WTC11 (cell line): ENCODE results near the gene BCAP29. TPM values are rescaled to one million over a fixed set of nuclear protein-coding genes. Genes with fewer than 3 reads are reported as not detected.

Experiments
- ATAC-seq: fragments of 200-7000 bp; cut with Tn5 transposase; 2 replicates; pipeline ENCODE4 v1.10.0; 2021; ENCODE audit warnings: mild to moderate bottlenecking, moderate library complexity
- CTCF ChIA-PET: fragments of 300-600 bp; sonication (Branson Sonifier 250); formaldehyde crosslinking; loops from one replicate; lab custom pipeline; 2021; ENCODE audit warnings: antibody characterized with exemption; lab: Charles Lee
- POLR2A ChIA-PET: fragments of 350-600 bp; sonication (Branson Sonifier 250); formaldehyde crosslinking; loops from one replicate; lab custom pipeline; 2021; ENCODE audit warnings: antibody characterized with exemption; lab: Charles Lee
- DNase-seq: peaks from one replicate; pipeline ENCODE4 v3.0.0; 2021; ENCODE audit warnings: low spot score
- H3K27ac Mint-ChIP-seq: 2 replicates; pipeline ENCODE4 v1.8.0; 2021; ENCODE audit warnings: mixed read lengths
- H3K27me3 Mint-ChIP-seq: 2 replicates; pipeline ENCODE4 v1.8.0; 2021; ENCODE audit warnings: low read depth, mild to moderate bottlenecking, moderate library complexity, mixed read lengths
- H3K36me3 Mint-ChIP-seq: 2 replicates; pipeline ENCODE4 v1.8.0; 2021; ENCODE audit warnings: mixed read lengths
- H3K4me1 Mint-ChIP-seq: 2 replicates; pipeline ENCODE4 v1.8.0; 2022; ENCODE audit warnings: mixed read lengths
- H3K4me3 Mint-ChIP-seq: 2 replicates; pipeline ENCODE4 v1.8.0; 2021; ENCODE audit warnings: mild to moderate bottlenecking, moderate library complexity, mixed read lengths
- H3K9me3 Mint-ChIP-seq: 2 replicates; pipeline ENCODE4 v1.8.0; 2021; ENCODE audit warnings: mixed read lengths
- AFF4 ChIP-seq: sonication (generic); formaldehyde crosslinking; IDR thresholded peaks from 2 replicates; pipeline ENCODE4 v1.8.1; 2023; ENCODE audit warnings: mild to moderate bottlenecking, missing genetic modification reagents, borderline replicate concordance
- CDX4 ChIP-seq: fragments of 250-450 bp; sonication (Bioruptor Pico); IDR thresholded peaks from 2 replicates; pipeline ENCODE4 v1.9.0; 2021; ENCODE audit warnings: moderate library complexity, mild to moderate bottlenecking, inconsistent platforms, borderline replicate concordance
- E2F1 ChIP-seq: sonication (generic); formaldehyde crosslinking; IDR thresholded peaks from 2 replicates; pipeline ENCODE4 v1.8.0; 2022; ENCODE audit warnings: mild to moderate bottlenecking, missing genetic modification reagents
- FOXP1 ChIP-seq: sonication (generic); formaldehyde crosslinking; IDR thresholded peaks from 2 replicates; pipeline ENCODE4 v1.8.0; 2022; ENCODE audit warnings: missing genetic modification reagents, mild to moderate bottlenecking, moderate library complexity, borderline replicate concordance
- GABPB1 ChIP-seq: sonication (generic); formaldehyde crosslinking; IDR thresholded peaks from 2 replicates; pipeline ENCODE4 v1.8.1; 2023; ENCODE audit warnings: mild to moderate bottlenecking, missing genetic modification reagents
- IRF2 ChIP-seq: sonication (generic); formaldehyde crosslinking; IDR thresholded peaks from 2 replicates; pipeline ENCODE4 v1.8.0; 2022; ENCODE audit warnings: low read depth, missing genetic modification reagents, borderline replicate concordance
- JAZF1 ChIP-seq: fragments of 250-450 bp; sonication (Bioruptor Pico); IDR thresholded peaks from 2 replicates; pipeline ENCODE4 v1.9.0; 2021; ENCODE audit warnings: moderate library complexity, mild to moderate bottlenecking, inconsistent platforms
- JUN ChIP-seq: sonication (generic); formaldehyde crosslinking; IDR thresholded peaks from 2 replicates; pipeline ENCODE4 v1.8.0; 2023; ENCODE audit warnings: mild to moderate bottlenecking, missing genetic modification reagents
- MXD4 ChIP-seq: fragments of 250-450 bp; sonication (Bioruptor Pico); IDR thresholded peaks from 2 replicates; pipeline ENCODE4 v1.8.0; 2021; ENCODE audit warnings: mild to moderate bottlenecking, moderate library complexity, borderline replicate concordance
- SOX15 ChIP-seq: fragments of 250-450 bp; sonication (Bioruptor Pico); IDR thresholded peaks from 2 replicates; pipeline ENCODE4 v1.9.0; 2021; ENCODE audit warnings: mild to moderate bottlenecking
- SP1 ChIP-seq: sonication (generic); formaldehyde crosslinking; conservative IDR thresholded peaks from 2 replicates; pipeline ENCODE4 v1.8.1; 2022; ENCODE audit warnings: missing genetic modification reagents
- TEAD1 ChIP-seq: sonication (generic); formaldehyde crosslinking; IDR thresholded peaks from 2 replicates; pipeline ENCODE4 v1.8.0; 2022; ENCODE audit warnings: mild to moderate bottlenecking, missing genetic modification reagents
- TEAD4 ChIP-seq: sonication (generic); formaldehyde crosslinking; IDR thresholded peaks from 2 replicates; pipeline ENCODE4 v1.8.0; 2022; ENCODE audit warnings: mild to moderate bottlenecking, missing genetic modification reagents
- ZBTB43 ChIP-seq: sonication (generic); formaldehyde crosslinking; IDR thresholded peaks from 2 replicates; pipeline ENCODE4 v1.8.1; 2023; ENCODE audit warnings: mild to moderate bottlenecking, missing genetic modification reagents
- ZNF232 ChIP-seq: sonication (generic); formaldehyde crosslinking; IDR thresholded peaks from 2 replicates; pipeline ENCODE4 v1.8.0; 2022; ENCODE audit warnings: mild to moderate bottlenecking, missing genetic modification reagents
- ZNF263 ChIP-seq: sonication (generic); formaldehyde crosslinking; IDR thresholded peaks from 2 replicates; pipeline ENCODE4 v1.8.1; 2022; ENCODE audit warnings: low read depth, mild to moderate bottlenecking, moderate library complexity, missing genetic modification reagents
- ZNF281 ChIP-seq: sonication (generic); formaldehyde crosslinking; IDR thresholded peaks from 2 replicates; pipeline ENCODE4 v1.8.0; 2023; ENCODE audit warnings: mild to moderate bottlenecking, missing genetic modification reagents
- ZNF317 ChIP-seq: sonication (generic); formaldehyde crosslinking; IDR thresholded peaks from 2 replicates; pipeline ENCODE4 v1.8.1; 2023; ENCODE audit warnings: low read depth, mild to moderate bottlenecking, moderate library complexity, missing genetic modification reagents, borderline replicate concordance
- ZNF396 ChIP-seq: fragments of 250-450 bp; sonication (Bioruptor Pico); IDR thresholded peaks from 2 replicates; pipeline ENCODE4 v1.8.0; 2021; ENCODE audit warnings: mild to moderate bottlenecking, moderate library complexity, borderline replicate concordance
- ZNF423 ChIP-seq: fragments of 250-450 bp; sonication (Bioruptor Pico); IDR thresholded peaks from 2 replicates; pipeline ENCODE4 v2.1.2; 2022; ENCODE audit warnings: mild to moderate bottlenecking, moderate library complexity
- ZNF425 ChIP-seq: fragments of 250-450 bp; sonication (Bioruptor Pico); conservative IDR thresholded peaks from 2 replicates; pipeline ENCODE4 v1.9.0; 2021; ENCODE audit warnings: mild to moderate bottlenecking
- total RNA-seq: library from RNA; stranded (reverse); gene quantifications from 3 replicates; pipeline ENCODE4 v1.2.3, GENCODE V29; 2021

Gene BCAP29
- total RNA-seq, 1 experiment from 2014 or later, result 14.5 TPM

- DNase-seq, result no peak
- Mint-ChIP-seq H3K36me3 (peaks cover 6% of the 10 kb centered on the region; the same call in 1 of the 2 replicates), H3K27ac (no peak overlapping the region), H3K4me3 (peak overlapping the region; percentile 76), H3K27me3 (no peaks in the 10 kb centered on the region)
- ChIA-PET CTCF (no interaction called here), POLR2A (interaction anchor here (1.0 kb wide), 1 partner anchor 17 kb away, joined by 9 read pairs; the partner anchor contains the start of genes COG5 and DUS4L)
- TF ChIP-seq IRF2 (CRISPR knock-in tag) (no peak), ZNF232 (no peak), TEAD4 (CRISPR knock-in tag) (no peak), SOX15 (CRISPR knock-in tag) (no peak), SP1 (CRISPR knock-in tag) (no peak), ZNF423 (CRISPR knock-in tag) (no peak), JAZF1 (CRISPR knock-in tag) (no peak), GABPB1 (CRISPR knock-in tag) (no peak), JUN (CRISPR knock-in tag) (no peak), ZNF263 (CRISPR knock-in tag) (no peak), MXD4 (CRISPR knock-in tag) (no peak), CDX4 (CRISPR knock-in tag) (no peak), TEAD1 (CRISPR knock-in tag) (no peak), ZBTB43 (CRISPR knock-in tag) (no peak)
- TF ChIP-seq, all 79 proteins: peak for 0
- H3K4me1 Mint-ChIP-seq, result no peaks in the 10 kb centered on the region
- ATAC-seq, result no peak
- no peaks in the 10 kb centered on the region for H3K9me3 Mint-ChIP-seq
Measured at GRCh38 chr7:107580716-107581383, 804 bp downstream of the BCAP29 start.

GRCh38 chr7:107581387-107582013 is 1.5 kb downstream of the BCAP29 start:
- Mint-ChIP-seq H3K27me3 (no peaks in the 10 kb centered on the region), H3K27ac (no peak overlapping the region), H3K36me3 (no peaks in the 10 kb centered on the region; the same call in 1 of the 2 replicates), H3K9me3 (no peaks in the 10 kb centered on the region), H3K4me3 (peak overlapping the region; percentile 49), H3K4me1 (no peaks in the 10 kb centered on the region)
- CTCF ChIA-PET, result no interaction called here
- POLR2A ChIA-PET, result no interaction called here
- DNase-seq (no peak), ATAC-seq (no peak)
- no peak for TF ChIP-seq CDX4 (CRISPR knock-in tag)
- TF ChIP-seq FOXP1 (CRISPR knock-in tag), result no peak
- no peak for TF ChIP-seq ZNF281 (CRISPR knock-in tag)
- no peak for TF ChIP-seq ZNF396 (CRISPR knock-in tag)
- no peak for TF ChIP-seq ZNF317
- no peak for TF ChIP-seq AFF4
- no peak for TF ChIP-seq E2F1 (CRISPR knock-in tag)
- TF ChIP-seq MXD4 (CRISPR knock-in tag), result no peak
- TF ChIP-seq ZNF425 (CRISPR knock-in tag), result no peak
